NB4 (cell line): ENCODE results near the gene COL5A2.

Experiments used
- DNase-seq: peaks from one replicate; pipeline ENCODE4 v3.0.0; 2010; ENCODE audit warnings: low read depth
- H3K4me3 ChIP-seq: one replicate; pipeline ENCODE4 v1.5.1; 2011; ENCODE audit warnings: mild to moderate bottlenecking, low read depth, low read length, moderate library complexity
- CTCF ChIP-seq: IDR thresholded peaks from one replicate; pipeline ENCODE4 v1.5.1; 2012; ENCODE audit warnings: low read depth, low read length
- MYC ChIP-seq: IDR thresholded peaks from 2 replicates; pipeline ENCODE4 v1.6.1; 2011; ENCODE audit warnings: low read depth, low read length
- POLR2A ChIP-seq: IDR thresholded peaks from 2 replicates; pipeline ENCODE4 v1.6.1; 2011; ENCODE audit warnings: mild to moderate bottlenecking; ENCODE audit not compliant: insufficient read length; ENCODE audit errors: extremely low read depth
- TF ChIP-seq, protein P1 (sequence below): IDR thresholded peaks from 2 replicates; pipeline ENCODE4 v1.6.1; 2011; ENCODE audit warnings: low read depth, low read length

COL5A2 gene

DNA sequence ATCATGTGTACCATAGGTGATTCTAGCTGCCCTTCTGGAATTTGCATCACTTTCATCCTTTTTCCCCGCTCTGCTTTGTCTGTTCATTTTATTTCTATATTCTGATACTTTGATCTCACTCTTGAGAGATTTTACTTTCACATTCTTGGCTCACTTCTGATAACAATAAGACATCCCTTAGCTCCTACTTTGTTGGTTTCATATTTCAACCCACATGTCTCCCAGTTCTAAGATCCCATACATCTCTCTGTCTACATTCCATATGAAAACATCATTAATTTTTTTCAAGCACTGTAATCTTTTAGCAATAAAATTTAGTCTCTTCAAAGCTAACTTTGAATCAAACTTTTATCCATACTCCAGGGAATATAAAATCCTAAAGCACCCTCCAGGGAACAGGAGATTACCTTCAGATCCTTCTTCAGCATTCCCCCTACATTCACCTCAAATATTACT is 129.8 kb downstream of the COL5A2 start:
- no peak overlapping the region for H3K4me3 ChIP-seq
- no peak for DNase-seq
- TF ChIP-seq, protein P1, sequence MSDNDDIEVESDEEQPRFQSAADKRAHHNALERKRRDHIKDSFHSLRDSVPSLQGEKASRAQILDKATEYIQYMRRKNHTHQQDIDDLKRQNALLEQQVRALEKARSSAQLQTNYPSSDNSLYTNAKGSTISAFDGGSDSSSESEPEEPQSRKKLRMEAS = no peak
- TF ChIP-seq POLR2A (no peak), MYC (no peak), CTCF (no peak)

- DNase-seq = no peak
- no peak overlapping the region for H3K4me3 ChIP-seq
- TF ChIP-seq, protein P1 = no peak
- TF ChIP-seq MYC (no peak), CTCF (no peak), POLR2A (no peak)
These were observed 131.4 kb downstream of the COL5A2 start for GRCh38 chr2:189048189-189048588.

GRCh38 chr2:189047171-189047888 is 132.2 kb downstream of the COL5A2 start:
- TF ChIP-seq MYC (no peak), POLR2A (no peak), CTCF (no peak)
- TF ChIP-seq, protein P1 = no peak
- no peak for DNase-seq
- H3K4me3 ChIP-seq = no peak overlapping the region

- DNase-seq = no peak
These were observed 133.2 kb downstream of the COL5A2 start for GRCh38 chr2:189046320-189046719.

DNA sequence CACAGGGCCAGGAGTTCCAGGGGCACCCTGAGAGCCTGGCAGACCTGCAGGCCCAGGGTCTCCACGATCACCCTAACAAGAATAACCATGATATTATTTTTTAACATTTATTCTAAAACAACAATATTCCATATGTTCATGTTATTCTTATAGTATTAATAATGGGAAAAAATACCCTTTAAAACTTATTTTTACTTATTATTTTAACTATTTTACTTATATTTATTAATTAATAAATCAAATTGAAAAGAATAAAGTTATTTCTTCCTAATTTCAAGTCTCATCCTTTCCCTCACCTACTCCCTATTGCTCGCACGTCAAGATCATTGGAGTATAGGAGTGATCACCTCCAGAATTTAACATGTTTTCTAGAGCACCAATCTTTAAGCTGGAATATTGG is 133.7 kb downstream of the COL5A2 start:
- no peak for TF ChIP-seq CTCF
- TF ChIP-seq MYC = no peak
- TF ChIP-seq, protein P1 = no peak
- TF ChIP-seq POLR2A = no peak
- H3K4me3 ChIP-seq = no peak overlapping the region

More at GRCh38 chr2:189046320-189046719, 133.2 kb downstream of the COL5A2 start:
- no peak for TF ChIP-seq MYC
- TF ChIP-seq, protein P1 = no peak
- no peak overlapping the region for H3K4me3 ChIP-seq

GRCh38 chr2:189037518-189037917 is 142.0 kb downstream of the COL5A2 start:
- TF ChIP-seq, protein P1 = no peak
- TF ChIP-seq MYC (no peak), POLR2A (no peak), CTCF (no peak)
- no peak for DNase-seq
- H3K4me3 ChIP-seq = no peak overlapping the region

More for the DNA sequence above, 133.7 kb downstream of the COL5A2 start:
- DNase-seq = no peak
